Central memory CD8-positive, alpha-beta T cell (primary cell): ENCODE measurements around the gene GJB2.
"Not testable (repeated sequence)": the region's sequence is repeated elsewhere in the genome, so short reads cannot be mapped to it uniquely, and the experiment has no call there.

Experiments
- ATAC-seq: fragments of 150-1000 bp; cut with Tn5 transposase; replicated peaks from 2 replicates; pipeline ENCODE4 v1.10.0; 2022; ENCODE audit warnings: mild to moderate bottlenecking, moderate FRiP score, moderate number of reproducible peaks; ENCODE audit not compliant: poor library complexity, severe bottlenecking; ENCODE audit errors: extremely low read depth
- DNase-seq, 2 donors: peaks; one replicate each; pipeline ENCODE4 v3.0.0; 2021; ENCODE audit warnings: low spot score in 2 of 2
- H3K27ac Mint-ChIP-seq: one replicate; pipeline ENCODE4 v1.8.0; 2022; ENCODE audit warnings: low read depth, mild to moderate bottlenecking, moderate library complexity, mixed read lengths
- H3K27me3 Mint-ChIP-seq: one replicate; pipeline ENCODE4 v1.8.0; 2022; ENCODE audit warnings: mixed read lengths
- H3K36me3 Mint-ChIP-seq: one replicate; pipeline ENCODE4 v1.8.0; 2022; ENCODE audit warnings: mild to moderate bottlenecking, moderate library complexity, mixed read lengths; ENCODE audit not compliant: insufficient read depth
- H3K4me1 Mint-ChIP-seq: one replicate; pipeline ENCODE4 v1.8.0; 2022; ENCODE audit warnings: mixed read lengths
- H3K4me3 Mint-ChIP-seq: one replicate; pipeline ENCODE4 v1.8.0; 2022; ENCODE audit warnings: mild to moderate bottlenecking, moderate library complexity, mixed read lengths
- H3K9me3 Mint-ChIP-seq: one replicate; pipeline ENCODE4 v1.8.0; 2022; ENCODE audit warnings: mixed read lengths

Gene GJB2

DNA sequence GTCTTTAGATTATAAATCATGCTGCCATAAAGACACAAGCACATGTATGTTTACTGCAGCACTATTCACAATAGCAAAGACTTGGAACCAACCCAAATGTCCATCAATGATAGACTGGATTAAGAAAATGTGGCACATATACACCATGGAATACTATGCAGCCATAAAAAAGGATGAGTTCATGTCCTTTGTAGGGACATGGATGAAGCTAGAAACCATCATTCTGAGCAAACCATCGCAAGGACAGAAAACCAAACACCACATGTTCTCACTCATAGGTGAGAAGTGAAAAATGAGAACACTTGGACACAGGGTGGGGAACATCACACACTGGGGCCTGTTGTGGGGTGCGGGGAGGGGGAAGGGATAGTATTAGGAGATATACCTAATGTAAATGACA lies 39.4 kb downstream of the GJB2 start:
- not testable (repeated sequence) for ATAC-seq, H3K36me3 Mint-ChIP-seq, DNase-seq, H3K4me3 Mint-ChIP-seq, H3K4me1 Mint-ChIP-seq, H3K9me3 Mint-ChIP-seq, H3K27ac Mint-ChIP-seq
- H3K27me3 Mint-ChIP-seq = peaks cover 59% of the 10 kb centered on the region

DNA sequence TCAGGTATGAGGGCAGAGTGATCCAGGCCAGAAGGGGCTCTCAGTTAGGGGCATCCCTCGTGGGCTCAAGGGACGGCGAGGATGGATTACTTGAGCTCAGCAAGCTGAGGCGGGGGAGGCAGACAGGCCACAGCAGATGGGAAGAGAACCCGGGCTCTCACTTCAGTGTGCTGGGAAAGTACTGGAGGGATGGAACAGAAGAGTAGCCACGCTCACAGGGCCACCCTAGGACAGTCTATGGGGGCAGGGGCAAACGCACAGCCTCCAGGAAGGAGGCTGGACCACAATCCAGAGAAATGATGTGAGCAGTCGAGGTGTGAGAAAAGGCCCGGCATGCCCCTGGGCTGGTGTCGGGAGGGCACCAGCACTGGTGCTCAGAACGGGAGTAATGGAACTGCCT lies 41.1 kb downstream of the GJB2 start:
- Mint-ChIP-seq H3K9me3 (no peaks in the 10 kb centered on the region), H3K27me3 (peaks cover 56% of the 10 kb centered on the region), H3K4me3 (no peak overlapping the region), H3K27ac (no peak overlapping the region), H3K36me3 (no peaks in the 10 kb centered on the region), H3K4me1 (no peaks in the 10 kb centered on the region)
- no peak for DNase-seq
- no peak for ATAC-seq

DNA sequence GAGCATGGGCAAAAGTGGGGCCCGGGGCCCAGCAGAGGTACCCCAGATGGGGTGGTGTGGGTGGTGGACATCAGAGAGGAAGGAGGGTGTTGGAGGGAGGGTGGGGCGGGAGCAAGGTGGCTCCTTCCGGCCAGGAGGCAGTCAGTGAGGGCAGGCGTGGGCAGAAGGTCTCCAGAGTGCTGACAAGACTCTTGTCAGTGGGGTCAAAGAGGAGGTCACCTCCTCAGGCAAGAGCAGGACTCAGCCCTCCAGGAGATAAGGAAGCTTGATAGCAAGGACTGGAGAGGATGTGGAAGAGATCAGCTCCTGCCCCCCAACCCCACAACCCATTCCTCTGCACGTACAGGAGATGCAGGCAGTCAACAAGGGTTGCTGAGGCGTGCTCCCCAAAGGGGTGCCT lies 41.7 kb downstream of the GJB2 start:
- no peaks in the 10 kb centered on the region for H3K4me1 Mint-ChIP-seq
- H3K36me3 Mint-ChIP-seq = no peaks in the 10 kb centered on the region

DNA sequence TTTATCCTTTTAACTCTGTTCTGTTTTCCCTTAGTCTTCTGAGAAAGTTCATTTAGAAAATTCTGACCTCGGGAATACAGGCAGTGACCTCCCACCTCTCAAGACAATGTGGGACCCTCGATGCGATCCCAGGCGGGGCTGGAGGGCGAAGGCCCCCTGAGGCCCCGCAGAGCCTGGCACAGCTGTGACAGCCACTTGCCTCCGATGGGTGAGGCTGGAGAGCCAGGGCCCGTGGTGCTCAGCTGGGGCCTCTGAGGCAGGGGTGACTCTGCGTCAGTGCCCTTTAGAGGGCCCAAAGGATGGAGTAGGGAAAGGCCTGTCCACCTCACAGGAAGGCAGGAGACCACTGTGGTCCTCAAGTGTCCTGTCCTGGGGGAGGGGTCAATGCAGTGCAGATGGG lies 42.2 kb downstream of the GJB2 start:
- ATAC-seq = no peak
- Mint-ChIP-seq H3K27me3 (peaks cover 63% of the 10 kb centered on the region), H3K4me3 (no peak overlapping the region), H3K9me3 (no peaks in the 10 kb centered on the region), H3K27ac (no peak overlapping the region), H3K4me1 (no peaks in the 10 kb centered on the region), H3K36me3 (no peaks in the 10 kb centered on the region)
- DNase-seq = no peak

More for the DNA sequence above, 41.7 kb downstream of the GJB2 start:
- Mint-ChIP-seq H3K4me3 (no peak overlapping the region), H3K9me3 (no peaks in the 10 kb centered on the region), H3K27me3 (peaks cover 58% of the 10 kb centered on the region), H3K27ac (no peak overlapping the region)
- ATAC-seq (no peak), DNase-seq (no peak)

DNA sequence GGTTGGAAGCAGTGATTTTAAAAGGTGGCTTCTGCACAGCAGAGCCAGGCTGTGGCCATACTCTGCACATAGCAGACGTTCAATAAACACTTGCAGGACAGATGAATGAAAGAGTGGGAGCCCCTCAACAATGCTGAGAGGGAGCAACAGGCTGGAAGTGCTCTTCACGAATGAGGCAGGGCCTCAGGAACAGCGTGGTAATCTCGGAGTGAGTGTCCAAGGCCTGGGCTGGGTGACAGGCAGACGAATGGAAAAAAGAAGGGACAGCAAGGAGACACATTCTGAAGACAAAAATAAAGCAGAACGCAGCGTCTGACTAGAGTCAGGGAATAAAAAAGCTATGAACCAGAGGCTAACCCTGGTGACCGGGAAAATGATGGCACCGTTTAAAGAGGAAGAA lies 43.0 kb downstream of the GJB2 start:
- Mint-ChIP-seq H3K4me3 (no peak overlapping the region), H3K27me3 (peaks cover 62% of the 10 kb centered on the region), H3K4me1 (no peaks in the 10 kb centered on the region), H3K9me3 (no peaks in the 10 kb centered on the region), H3K27ac (no peak overlapping the region), H3K36me3 (no peaks in the 10 kb centered on the region)
- ATAC-seq = no peak
- no peak for DNase-seq

DNA sequence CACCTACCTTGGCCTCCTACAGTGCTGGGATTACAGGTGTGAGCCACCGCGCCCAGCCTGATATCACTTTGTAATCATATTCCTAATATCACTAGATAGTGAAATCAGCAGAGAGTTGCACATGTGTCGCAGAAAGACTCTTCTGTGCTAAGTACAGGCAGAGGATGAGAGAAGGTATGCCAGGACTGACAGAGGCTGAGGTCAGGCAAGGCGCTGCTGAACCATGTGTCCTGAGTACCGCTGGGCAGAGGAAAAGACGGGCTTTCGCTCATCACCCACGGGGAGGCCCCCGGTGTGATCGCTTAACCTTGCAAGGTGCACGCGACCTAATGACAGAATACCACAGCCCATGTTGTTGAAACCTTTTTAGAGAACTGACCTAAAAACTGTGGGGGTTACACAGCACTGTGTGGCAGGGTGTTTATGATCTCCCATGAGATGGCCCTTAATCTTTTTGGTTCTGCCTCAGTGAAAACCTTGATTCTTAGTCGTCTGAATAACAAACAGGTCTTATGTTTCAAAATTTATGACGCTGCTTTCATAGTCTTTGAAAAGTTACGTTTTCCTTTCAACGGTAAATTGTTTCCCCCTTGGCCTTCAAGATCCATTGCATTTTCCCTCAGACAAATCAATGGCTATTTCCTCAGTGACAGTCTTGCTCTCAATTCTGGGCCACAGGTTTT lies 44.1 kb downstream of the GJB2 start:
- H3K4me1 Mint-ChIP-seq = no peaks in the 10 kb centered on the region
- no peaks in the 10 kb centered on the region for H3K36me3 Mint-ChIP-seq
- ATAC-seq = no peak

DNA sequence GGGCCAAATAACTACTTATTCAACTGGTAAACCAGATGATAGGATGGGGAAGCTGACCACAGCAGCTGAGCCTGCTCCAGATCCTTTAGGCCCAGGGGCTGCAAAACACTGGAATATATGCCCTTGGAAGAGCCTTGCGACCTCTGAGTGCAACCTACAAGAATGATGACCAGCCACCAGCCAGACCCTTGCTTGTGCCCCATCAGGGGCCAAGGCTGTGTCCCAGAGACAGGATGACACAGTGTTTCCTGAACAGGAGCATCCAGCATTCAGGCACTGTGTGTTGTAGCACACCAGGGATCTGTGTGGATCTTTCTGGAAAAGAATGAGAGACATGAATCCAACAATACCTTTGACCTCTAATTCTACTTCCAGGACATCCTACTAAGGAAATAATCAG lies 46.4 kb downstream of the GJB2 start:
- Mint-ChIP-seq H3K4me3 (no peak overlapping the region), H3K9me3 (no peaks in the 10 kb centered on the region), H3K27ac (no peak overlapping the region), H3K4me1 (no peaks in the 10 kb centered on the region), H3K27me3 (peaks cover 74% of the 10 kb centered on the region), H3K36me3 (no peaks in the 10 kb centered on the region)
- ATAC-seq = no peak
- DNase-seq = no peak

More for the DNA sequence above, 44.1 kb downstream of the GJB2 start:
- DNase-seq = no peak
- Mint-ChIP-seq H3K4me3 (no peak overlapping the region), H3K9me3 (no peaks in the 10 kb centered on the region), H3K27me3 (peaks cover 63% of the 10 kb centered on the region), H3K27ac (no peak overlapping the region)

DNA sequence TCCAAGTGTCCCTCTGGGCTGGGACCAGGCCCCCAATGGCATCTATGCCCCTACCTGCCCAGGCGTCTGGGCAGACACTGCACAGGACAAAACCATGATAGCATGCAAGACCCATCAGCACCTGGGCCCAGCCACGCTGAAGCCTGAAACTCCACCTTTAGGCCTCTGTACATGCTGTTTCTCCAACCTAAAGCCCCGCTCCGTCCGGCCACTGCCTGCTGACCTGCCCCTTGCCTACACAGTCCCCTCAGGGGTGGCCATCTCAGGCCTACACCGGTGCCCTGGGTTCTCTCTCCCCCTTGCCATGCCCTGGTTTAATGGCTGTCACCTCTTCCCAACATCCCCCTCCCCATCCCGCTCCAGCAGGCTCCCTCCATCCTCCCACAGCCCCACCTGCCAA lies 47.2 kb downstream of the GJB2 start:
- no peak overlapping the region for H3K27ac Mint-ChIP-seq
- ATAC-seq = no peak
- no peaks in the 10 kb centered on the region for H3K4me1 Mint-ChIP-seq
- H3K9me3 Mint-ChIP-seq = no peaks in the 10 kb centered on the region
- H3K4me3 Mint-ChIP-seq = no peak overlapping the region
- no peaks in the 10 kb centered on the region for H3K36me3 Mint-ChIP-seq
- peaks cover 74% of the 10 kb centered on the region for H3K27me3 Mint-ChIP-seq
- DNase-seq = no peak

DNA sequence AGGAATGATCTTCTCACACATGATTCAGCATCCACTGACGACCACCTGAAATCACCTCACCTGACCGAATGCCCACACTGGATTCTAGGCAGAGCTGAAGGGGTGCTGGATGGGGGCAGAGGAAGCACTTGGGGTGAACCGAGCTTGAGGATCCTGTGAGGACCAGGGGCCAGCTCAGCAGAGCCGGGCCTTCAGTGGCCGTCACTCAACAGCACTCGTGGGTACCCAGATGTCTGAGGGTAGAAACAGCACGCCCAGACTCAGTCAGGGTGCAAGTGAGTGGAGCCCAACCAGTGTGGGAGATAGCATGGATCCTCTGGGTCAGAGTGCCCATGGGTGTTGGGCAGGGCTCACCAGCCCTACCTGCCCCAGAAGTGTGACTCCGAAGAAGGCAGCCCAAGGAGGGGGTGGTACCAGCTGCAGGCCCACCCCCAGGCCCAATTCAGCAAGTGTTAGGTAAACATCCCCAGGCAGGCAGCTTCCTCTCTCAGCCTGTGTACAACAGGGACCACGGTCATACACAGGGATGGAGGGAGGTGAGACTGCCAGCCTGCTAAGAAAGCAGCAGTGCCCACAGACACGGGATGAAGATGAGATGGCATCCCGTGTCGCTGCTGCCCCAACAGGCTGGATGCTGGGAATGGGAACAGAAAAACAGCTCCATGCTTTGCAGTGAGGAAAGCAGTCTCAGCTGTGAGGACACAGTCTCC lies 48.4 kb downstream of the GJB2 start:
- Mint-ChIP-seq H3K36me3 (no peaks in the 10 kb centered on the region), H3K4me1 (no peaks in the 10 kb centered on the region), H3K9me3 (no peaks in the 10 kb centered on the region), H3K4me3 (no peak overlapping the region), H3K27ac (no peak overlapping the region), H3K27me3 (peaks cover 69% of the 10 kb centered on the region)
- ATAC-seq (no peak), DNase-seq (no peak)

DNA sequence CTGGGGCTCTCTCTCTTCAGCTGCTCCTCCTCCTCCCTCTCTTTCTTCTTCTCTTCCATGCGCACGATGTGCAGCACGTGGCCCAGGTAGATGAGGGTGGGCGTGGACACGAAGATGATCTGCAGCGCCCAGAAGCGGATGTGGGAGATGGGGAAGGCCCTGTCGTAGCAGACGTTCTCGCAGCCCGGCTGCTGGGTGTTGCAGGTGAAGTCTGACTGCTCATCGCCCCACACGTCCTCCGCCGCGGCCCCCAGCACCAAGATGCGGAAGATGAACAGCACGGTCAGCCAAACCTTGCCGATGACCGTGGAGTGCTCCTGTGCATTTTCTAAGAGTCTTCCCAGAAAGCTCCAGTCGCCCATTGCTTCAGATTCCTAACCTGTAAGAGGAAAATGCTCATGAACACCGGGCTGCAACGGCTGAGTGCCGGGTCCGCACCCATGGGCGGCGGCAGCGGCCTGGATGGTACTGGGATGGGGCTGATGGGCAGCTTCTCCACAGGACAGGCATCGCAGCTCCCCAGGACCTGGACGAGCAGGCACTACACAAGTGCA lies 49.7 kb downstream of the GJB2 start:
- no peak for ATAC-seq
- no peaks in the 10 kb centered on the region for H3K4me1 Mint-ChIP-seq
- no peak for DNase-seq
- H3K36me3 Mint-ChIP-seq = no peaks in the 10 kb centered on the region
- no peaks in the 10 kb centered on the region for H3K9me3 Mint-ChIP-seq
- peaks cover 62% of the 10 kb centered on the region for H3K27me3 Mint-ChIP-seq
- no peak overlapping the region for H3K4me3 Mint-ChIP-seq
- H3K27ac Mint-ChIP-seq = no peak overlapping the region

DNA sequence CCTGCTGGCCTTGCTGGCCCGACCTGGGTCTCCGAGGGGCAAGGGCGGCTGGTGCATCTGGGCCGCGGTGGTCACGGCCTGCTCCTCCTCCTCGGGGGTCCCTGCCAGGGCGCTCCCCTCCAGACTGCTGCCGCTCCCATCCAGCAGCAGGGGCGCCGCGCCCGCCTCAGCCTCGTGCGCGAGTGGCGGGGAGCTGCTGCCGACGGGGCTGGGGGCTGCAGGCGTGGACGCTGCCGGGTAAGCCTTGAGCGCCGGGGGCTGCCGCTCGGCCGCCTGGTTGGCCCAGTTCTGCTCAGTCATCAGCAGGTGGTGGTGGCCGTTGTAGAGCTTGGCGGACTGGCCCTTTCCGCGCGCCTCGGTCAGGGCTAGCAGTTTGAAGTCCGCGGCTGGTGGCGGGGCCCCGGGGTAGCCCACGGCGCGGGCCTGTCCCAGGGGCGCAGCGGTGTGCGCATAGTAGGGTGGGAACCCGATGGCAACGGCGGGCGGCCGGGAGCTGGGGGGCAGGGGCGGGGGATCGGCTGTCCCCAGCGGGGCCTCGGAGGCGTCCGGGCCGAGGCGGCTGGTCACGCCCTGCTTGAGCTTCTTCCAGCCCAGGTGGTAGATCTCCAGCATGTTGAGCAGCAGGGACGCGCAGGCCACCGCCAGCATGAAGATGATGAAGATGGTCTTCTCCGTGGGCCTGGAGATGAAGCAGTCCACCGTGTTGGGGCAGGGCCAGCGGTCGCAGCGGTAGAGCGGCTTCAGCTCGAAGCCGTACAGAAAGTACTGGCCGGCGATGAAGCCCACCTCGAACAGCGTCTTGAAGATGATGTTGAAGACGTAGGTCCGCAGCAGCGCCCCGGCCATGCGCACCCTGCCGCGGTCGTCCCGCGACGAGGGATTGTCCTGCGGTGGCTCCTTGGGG lies 50.5 kb downstream of the GJB2 start:
- no peak for ATAC-seq
- peaks cover 67% of the 10 kb centered on the region for H3K27me3 Mint-ChIP-seq
- H3K9me3 Mint-ChIP-seq = no peaks in the 10 kb centered on the region
- H3K4me1 Mint-ChIP-seq = no peaks in the 10 kb centered on the region
- DNase-seq = no peak
- H3K36me3 Mint-ChIP-seq = no peaks in the 10 kb centered on the region
- no peak overlapping the region for H3K27ac Mint-ChIP-seq
- H3K4me3 Mint-ChIP-seq = no peak overlapping the region

DNA sequence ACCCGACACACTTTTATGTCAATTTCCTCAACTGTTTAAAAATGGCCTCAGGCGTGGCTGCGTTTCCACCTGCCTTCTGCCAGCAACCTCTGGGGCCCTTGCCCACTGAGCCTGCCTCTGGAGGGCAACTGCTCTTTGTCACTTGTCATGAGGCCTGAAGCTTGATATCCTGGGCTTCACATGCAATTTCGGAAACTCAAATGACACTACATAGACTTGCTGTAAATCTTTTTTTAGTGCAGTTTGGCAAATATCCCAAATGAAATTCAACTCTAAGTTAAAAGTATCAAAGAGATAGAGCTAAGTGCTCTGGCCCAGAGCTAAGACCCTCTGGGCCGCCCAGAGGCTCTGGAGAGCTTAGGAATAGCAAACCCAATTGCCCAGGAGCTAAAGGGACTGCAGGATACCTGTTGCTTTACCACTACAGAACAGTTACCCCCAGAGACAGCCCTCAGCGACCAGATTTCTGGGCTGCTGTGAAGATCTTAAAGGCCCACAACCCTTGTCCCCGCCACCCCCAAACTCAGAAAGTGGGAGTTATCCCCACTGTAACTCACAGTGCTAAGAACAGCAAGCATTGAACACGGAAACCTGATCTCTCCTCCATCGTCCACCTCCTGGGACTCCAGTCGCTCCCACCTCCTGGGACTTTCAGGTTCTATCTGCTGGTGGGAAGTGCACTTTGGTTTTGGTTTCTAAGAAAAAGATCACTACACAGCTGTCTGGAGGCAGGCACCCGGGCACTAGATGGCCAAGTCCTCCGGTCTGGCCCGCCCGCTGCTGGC lies 51.3 kb downstream of the GJB2 start:
- ATAC-seq = no peak
- no peak overlapping the region for H3K4me3 Mint-ChIP-seq

More for the DNA sequence above, 51.3 kb downstream of the GJB2 start:
- no peak overlapping the region for H3K27ac Mint-ChIP-seq
- peaks cover 71% of the 10 kb centered on the region for H3K27me3 Mint-ChIP-seq
- H3K4me1 Mint-ChIP-seq = no peaks in the 10 kb centered on the region
- no peaks in the 10 kb centered on the region for H3K9me3 Mint-ChIP-seq
- DNase-seq = no peak
- H3K36me3 Mint-ChIP-seq = no peaks in the 10 kb centered on the region
